Naive B cell (primary cell): ENCODE measurements around the gene RALY. TPM values are rescaled to one million over a fixed set of nuclear protein-coding genes. Genes with fewer than 3 reads are reported as not detected.
"Not testable (repeated sequence)": the region's sequence is repeated elsewhere in the genome, so short reads cannot be mapped to it uniquely, and the experiment has no call there.

ENCODE experiments used
- ATAC-seq, 2 donors: fragments of 150-1000 bp; cut with Tn5 transposase; 2 replicates each; pipeline ENCODE4 v1.10.0; 2021; ENCODE audit warnings: low read depth in 2 of 2, mild to moderate bottlenecking in 2 of 2, moderate library complexity in 2 of 2
- DNase-seq: peaks from one replicate; pipeline ENCODE4 v3.0.0; 2022
- H3K27ac Mint-ChIP-seq, 6 donors: one replicate each; pipeline ENCODE4 v1.8.0; 2020 to 2022; ENCODE audit warnings: mild to moderate bottlenecking in 6 of 6, mixed read lengths in 6 of 6, moderate library complexity in 5 of 6, inconsistent platforms in 2 of 6
- H3K27me3 Mint-ChIP-seq, 3 donors: one replicate each; pipeline ENCODE4 v1.8.0; 2021 to 2022; ENCODE audit warnings: mixed read lengths in 3 of 3, mild to moderate bottlenecking in 1 of 3
- H3K36me3 Mint-ChIP-seq, 2 donors: one replicate each; pipeline ENCODE4 v1.8.0; 2020 to 2022; ENCODE audit warnings: mixed read lengths in 2 of 2, inconsistent platforms in 1 of 2, mild to moderate bottlenecking in 1 of 2
- H3K4me1 Mint-ChIP-seq, 3 donors: one replicate each; pipeline ENCODE4 v1.8.0; 2020 to 2022; ENCODE audit warnings: mixed read lengths in 3 of 3, inconsistent platforms in 1 of 3, mild to moderate bottlenecking in 1 of 3, moderate library complexity in 1 of 3
- H3K4me3 Mint-ChIP-seq, 8 donors: one replicate each; pipeline ENCODE4 v1.8.0; 2020 to 2022; ENCODE audit warnings: mild to moderate bottlenecking in 8 of 8, mixed read lengths in 8 of 8, moderate library complexity in 8 of 8, inconsistent platforms in 2 of 8
- H3K9me3 Mint-ChIP-seq, 7 donors: one replicate each; pipeline ENCODE4 v1.8.0; 2020 to 2022; ENCODE audit warnings: mixed read lengths in 7 of 7, mild to moderate bottlenecking in 5 of 7, inconsistent platforms in 2 of 7, moderate library complexity in 1 of 7
- polyA plus RNA-seq, 6 donors: library from polyadenylated mRNA; unstranded; fragments of 300-500 nt; fragmentation: Illumina TruSeq; gene quantifications; one replicate each; pipeline ENCODE4 v1.2.3, GENCODE V29; 2021; ENCODE audit warnings: low read depth in 6 of 6

Gene RALY
- polyA plus RNA-seq, 6 donors from 2014 or later = 155 to 228 (median 187) TPM

GRCh38 chr20:34112600-34113101 lies 118.9 kb downstream of the RALY start:
- H3K9me3 Mint-ChIP-seq = no peaks in the 10 kb centered on the region
- peaks cover 33 to 41% (median 33%) of the 10 kb centered on the region in 3 donors for H3K4me1 Mint-ChIP-seq
- H3K27me3 Mint-ChIP-seq = no peaks in the 10 kb centered on the region
- H3K4me3 Mint-ChIP-seq = peak overlapping the region; percentile 94 to 98 (median 96)
- peak overlapping the region; percentile 94 to 99 (median 98) for H3K27ac Mint-ChIP-seq
- DNase-seq = no peak
- ATAC-seq = no peak
- H3K36me3 Mint-ChIP-seq = no peaks in the 10 kb centered on the region

- no peak for ATAC-seq
- no peaks in the 10 kb centered on the region for H3K36me3 Mint-ChIP-seq
- H3K9me3 Mint-ChIP-seq = no peaks in the 10 kb centered on the region
These were observed 121.1 kb downstream of the RALY start for GRCh38 chr20:34114809-34115208.

GRCh38 chr20:34115232-34115631 lies 121.5 kb downstream of the RALY start:
- H3K4me3 Mint-ChIP-seq = peak overlapping the region in 1 of 8 donors; percentile 63
- DNase-seq (no peak), ATAC-seq (no peak)
- no peak overlapping the region for H3K27ac Mint-ChIP-seq
- H3K36me3 Mint-ChIP-seq = no peaks in the 10 kb centered on the region
- no peaks in the 10 kb centered on the region for H3K9me3 Mint-ChIP-seq
- H3K27me3 Mint-ChIP-seq = peaks cover 0 to 8% (median 5%) of the 10 kb centered on the region in 3 donors
- peaks cover 16 to 20% (median 17%) of the 10 kb centered on the region in 3 donors for H3K4me1 Mint-ChIP-seq

More at GRCh38 chr20:34114809-34115208, 121.1 kb downstream of the RALY start:
- peak overlapping the region in 5 of 8 donors; percentile 19 to 63 (median 58) for H3K4me3 Mint-ChIP-seq
- DNase-seq = no peak
- H3K27me3 Mint-ChIP-seq = peaks cover 0 to 8% (median 5%) of the 10 kb centered on the region in 3 donors
- H3K27ac Mint-ChIP-seq = no peak overlapping the region
- peaks cover 20 to 22% (median 21%) of the 10 kb centered on the region in 3 donors for H3K4me1 Mint-ChIP-seq

- no peak overlapping the region for H3K4me3 Mint-ChIP-seq
- H3K4me1 Mint-ChIP-seq = peaks cover 8 to 17% (median 11%) of the 10 kb centered on the region in 3 donors
- H3K27me3 Mint-ChIP-seq = peaks cover 0 to 8% (median 5%) of the 10 kb centered on the region in 3 donors
- ATAC-seq (no peak), DNase-seq (no peak)
- H3K36me3 Mint-ChIP-seq = no peaks in the 10 kb centered on the region
- H3K9me3 Mint-ChIP-seq = no peaks in the 10 kb centered on the region
- no peak overlapping the region for H3K27ac Mint-ChIP-seq
These were observed 126.5 kb downstream of the RALY start for GRCh38 chr20:34120213-34120612.

- no peaks in the 10 kb centered on the region for H3K36me3 Mint-ChIP-seq
- H3K9me3 Mint-ChIP-seq = no peaks in the 10 kb centered on the region
- H3K4me1 Mint-ChIP-seq = peaks cover 8 to 18% (median 11%) of the 10 kb centered on the region in 3 donors
These were observed 128.7 kb downstream of the RALY start for GRCh38 chr20:34122274-34122980.

GRCh38 chr20:34123309-34123708 lies 129.6 kb downstream of the RALY start:
- ATAC-seq (no peak), DNase-seq (no peak)
- Mint-ChIP-seq H3K27me3 (peaks cover 0 to 8% (median 5%) of the 10 kb centered on the region in 3 donors), H3K27ac (no peak overlapping the region), H3K9me3 (no peaks in the 10 kb centered on the region), H3K4me1 (peaks cover 8 to 18% (median 11%) of the 10 kb centered on the region in 3 donors), H3K4me3 (no peak overlapping the region), H3K36me3 (no peaks in the 10 kb centered on the region)

More at GRCh38 chr20:34122274-34122980, 128.7 kb downstream of the RALY start:
- Mint-ChIP-seq H3K27ac (no peak overlapping the region), H3K4me3 (no peak overlapping the region), H3K27me3 (peaks cover 0 to 8% (median 5%) of the 10 kb centered on the region in 3 donors)
- DNase-seq (no peak), ATAC-seq (no peak)

- Mint-ChIP-seq H3K27me3 (peaks cover 0 to 3% (median 0%) of the 10 kb centered on the region in 3 donors), H3K36me3 (no peaks in the 10 kb centered on the region), H3K9me3 (no peaks in the 10 kb centered on the region), H3K27ac (no peak overlapping the region), H3K4me3 (no peak overlapping the region), H3K4me1 (peaks cover 11 to 21% (median 14%) of the 10 kb centered on the region in 3 donors)
- ATAC-seq = peak; percentile 99
- peak; percentile 39 for DNase-seq
These were observed 130.9 kb downstream of the RALY start for GRCh38 chr20:34124469-34125249.

DNA sequence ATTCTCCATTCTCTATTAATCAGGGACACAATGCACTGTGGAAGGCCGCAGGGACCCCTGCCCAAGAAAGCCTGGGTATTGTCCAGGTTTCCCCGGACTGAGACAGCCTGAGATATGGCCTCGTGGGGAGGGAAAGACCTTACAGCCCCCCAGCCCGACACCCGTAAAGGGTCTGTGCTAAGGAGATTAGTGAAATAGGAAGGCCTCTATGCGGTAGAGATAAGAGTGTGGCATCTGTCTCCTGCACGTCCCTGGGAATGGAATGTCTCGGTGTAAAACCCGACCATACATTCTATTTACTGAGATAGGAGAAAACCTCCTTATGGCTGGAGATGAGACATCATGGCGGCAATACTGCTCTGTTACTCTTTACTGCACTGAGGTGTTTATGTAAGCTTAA lies 134.1 kb downstream of the RALY start:
- H3K4me1 Mint-ChIP-seq = peaks cover 11 to 19% (median 16%) of the 10 kb centered on the region in 3 donors
- no peaks in the 10 kb centered on the region for H3K36me3 Mint-ChIP-seq
- H3K9me3 Mint-ChIP-seq = no peaks in the 10 kb centered on the region
- ATAC-seq (no peak), DNase-seq (no peak)
- H3K27me3 Mint-ChIP-seq = peaks cover 0 to 5% (median 0%) of the 10 kb centered on the region in 3 donors
- H3K4me3 Mint-ChIP-seq = no peak overlapping the region
- no peak overlapping the region for H3K27ac Mint-ChIP-seq

GRCh38 chr20:34129518-34130162 lies 135.9 kb downstream of the RALY start:
- Mint-ChIP-seq H3K27me3 (peaks cover 0 to 5% (median 0%) of the 10 kb centered on the region in 3 donors), H3K36me3 (no peaks in the 10 kb centered on the region), H3K4me1 (peaks cover 4 to 12% (median 9%) of the 10 kb centered on the region in 3 donors), H3K9me3 (no peaks in the 10 kb centered on the region), H3K27ac (no peak overlapping the region), H3K4me3 (peak overlapping the region in 4 of 8 donors; percentile 7 to 41 (median 36))
- DNase-seq (peak; percentile 69), ATAC-seq (peak; percentile 72 to 81)

GRCh38 chr20:34131491-34131890 lies 137.8 kb downstream of the RALY start:
- Mint-ChIP-seq H3K27me3 (peaks cover 0 to 10% (median 0%) of the 10 kb centered on the region in 3 donors), H3K9me3 (no peaks in the 10 kb centered on the region), H3K4me1 (peaks cover 3 to 6% (median 5%) of the 10 kb centered on the region in 3 donors), H3K36me3 (no peaks in the 10 kb centered on the region), H3K27ac (no peak overlapping the region), H3K4me3 (no peak overlapping the region)
- no peak for ATAC-seq
- DNase-seq = no peak

- H3K36me3 Mint-ChIP-seq, H3K9me3 Mint-ChIP-seq, H3K4me3 Mint-ChIP-seq, DNase-seq, H3K27me3 Mint-ChIP-seq, H3K27ac Mint-ChIP-seq, H3K4me1 Mint-ChIP-seq, ATAC-seq: not testable (repeated sequence)
These were observed 138.8 kb downstream of the RALY start for GRCh38 chr20:34132491-34132890.

GRCh38 chr20:34132943-34133342 lies 139.2 kb downstream of the RALY start:
- not testable (repeated sequence) for H3K27me3 Mint-ChIP-seq, H3K27ac Mint-ChIP-seq, DNase-seq, H3K9me3 Mint-ChIP-seq, H3K4me3 Mint-ChIP-seq, ATAC-seq, H3K36me3 Mint-ChIP-seq, H3K4me1 Mint-ChIP-seq

- not testable (repeated sequence) for DNase-seq, H3K27me3 Mint-ChIP-seq, H3K9me3 Mint-ChIP-seq, H3K36me3 Mint-ChIP-seq, H3K4me3 Mint-ChIP-seq, H3K4me1 Mint-ChIP-seq, H3K27ac Mint-ChIP-seq, ATAC-seq
These were observed 139.7 kb downstream of the RALY start for GRCh38 chr20:34133365-34133860.
